H9 (cell line): Measurements from ENCODE around the gene TRANK1. TPM values are rescaled to one million over a fixed set of nuclear protein-coding genes. Genes with fewer than 3 reads are reported as not detected.

Experiments
- DNase-seq: peaks from one replicate; pipeline ENCODE4 v3.0.0-alpha.2; 2017
- H2AFZ ChIP-seq: one replicate; pipeline ENCODE4 v1.6.1; 2013; ENCODE audit warnings: mild to moderate bottlenecking, low read length, control low read depth, moderate library complexity
- H2AK5ac ChIP-seq: 2 replicates; pipeline ENCODE4 v1.6.1; 2013; ENCODE audit warnings: low read length, control low read depth, mixed read lengths; ENCODE audit not compliant: insufficient read length
- H2BK120ac ChIP-seq: one replicate; pipeline ENCODE4 v1.6.1; 2013; ENCODE audit warnings: low read depth, mild to moderate bottlenecking, low read length, control low read depth, inconsistent platforms; ENCODE audit not compliant: poor library complexity, severe bottlenecking
- H2BK12ac ChIP-seq: 2 replicates; pipeline ENCODE4 v1.6.1; 2013; ENCODE audit warnings: low read length, control low read depth, mixed read lengths, low read depth; ENCODE audit not compliant: insufficient read length
- H2BK15ac ChIP-seq: 2 replicates; pipeline ENCODE4 v1.6.1; 2013; ENCODE audit warnings: low read depth, low read length, control low read depth
- H2BK20ac ChIP-seq: one replicate; pipeline ENCODE4 v1.6.1; 2013; ENCODE audit warnings: low read depth, mild to moderate bottlenecking, low read length, control low read depth, inconsistent platforms; ENCODE audit not compliant: poor library complexity, severe bottlenecking
- H2BK5ac ChIP-seq: 2 replicates; pipeline ENCODE4 v1.6.1; 2013; ENCODE audit warnings: low read length, control low read depth, mixed read lengths; ENCODE audit not compliant: insufficient read length
- H3K14ac ChIP-seq: 2 replicates; pipeline ENCODE4 v1.6.1; 2013; ENCODE audit warnings: low read length, control low read depth; ENCODE audit not compliant: insufficient read depth
- H3K18ac ChIP-seq: 2 replicates; pipeline ENCODE4 v1.6.1; 2013; ENCODE audit warnings: low read depth, mild to moderate bottlenecking, mixed read lengths, low read length, control low read depth; ENCODE audit not compliant: insufficient read length
- H3K23ac ChIP-seq: 2 replicates; pipeline ENCODE4 v1.6.1; 2013; ENCODE audit warnings: low read length, control low read depth, mixed read lengths, low read depth; ENCODE audit not compliant: insufficient read length
- H3K23me2 ChIP-seq: 2 replicates; pipeline ENCODE4 v1.6.1; 2013; ENCODE audit warnings: low read depth, mild to moderate bottlenecking, mixed read lengths, low read length, control low read depth; ENCODE audit not compliant: insufficient read length, poor library complexity, severe bottlenecking
- H3K27ac ChIP-seq: 2 replicates; pipeline ENCODE4 v1.5.1; 2013; ENCODE audit warnings: low read length, control low read depth, mixed read lengths, low read depth; ENCODE audit not compliant: insufficient read length
- H3K27me3 ChIP-seq: 2 replicates; pipeline ENCODE4 v1.6.1; 2013; ENCODE audit warnings: low read length, control low read depth, inconsistent platforms; ENCODE audit not compliant: insufficient read depth
- H3K4ac ChIP-seq: 2 replicates; pipeline ENCODE4 v1.6.1; 2013; ENCODE audit warnings: low read depth, mild to moderate bottlenecking, control low read depth, inconsistent platforms, low read length, moderate library complexity
- H3K4me1 ChIP-seq: 2 replicates; pipeline ENCODE4 v1.6.1; 2013; ENCODE audit warnings: low read length, control low read depth, inconsistent platforms; ENCODE audit not compliant: insufficient read depth
- H3K4me2 ChIP-seq: 2 replicates; pipeline ENCODE4 v1.6.1; 2013; ENCODE audit warnings: low read length, control low read depth, mixed read lengths; ENCODE audit not compliant: insufficient read length, insufficient read depth
- H3K56ac ChIP-seq: 2 replicates; pipeline ENCODE4 v1.6.1; 2013; ENCODE audit warnings: low read depth, mild to moderate bottlenecking, mixed read lengths, low read length, control low read depth; ENCODE audit not compliant: insufficient read length
- H3K79me1 ChIP-seq: 2 replicates; pipeline ENCODE4 v1.6.1; 2013; ENCODE audit warnings: low read depth, mild to moderate bottlenecking, moderate library complexity, low read length, control low read depth, inconsistent platforms; ENCODE audit not compliant: insufficient read depth, poor library complexity, severe bottlenecking
- H3K79me2 ChIP-seq: 2 replicates; pipeline ENCODE4 v1.6.1; 2013; ENCODE audit warnings: low read length, control low read depth, inconsistent platforms; ENCODE audit not compliant: insufficient read depth
- H3K9ac ChIP-seq: 2 replicates; pipeline ENCODE4 v1.6.1; 2013; ENCODE audit warnings: low read length, control low read depth, mixed read lengths; ENCODE audit not compliant: insufficient read length; ENCODE audit errors: extremely low read depth
- H3K9me3 ChIP-seq: one replicate; pipeline ENCODE4 v1.6.1; 2013; ENCODE audit warnings: low read depth, low read length, inconsistent platforms; ENCODE audit not compliant: control insufficient read depth
- H3T11ph ChIP-seq: one replicate; pipeline ENCODE4 v1.6.1; 2013; ENCODE audit warnings: mild to moderate bottlenecking, low read length, control low read depth, inconsistent platforms
- H4K20me1 ChIP-seq: one replicate; pipeline ENCODE4 v1.6.1; 2013; ENCODE audit not compliant: control insufficient read depth, insufficient read length, insufficient read depth
- H4K5ac ChIP-seq: 2 replicates; pipeline ENCODE4 v1.6.1; 2013; ENCODE audit warnings: low read depth, mild to moderate bottlenecking, mixed read lengths, low read length, control low read depth; ENCODE audit not compliant: insufficient read length
- H4K8ac ChIP-seq: replicated peaks from 2 replicates; pipeline ENCODE4 v1.6.1; 2013; ENCODE audit warnings: low read length, control low read depth, mixed read lengths, low read depth; ENCODE audit not compliant: insufficient read length
- H4K91ac ChIP-seq: 2 replicates; pipeline ENCODE4 v1.6.1; 2013; ENCODE audit warnings: low read depth, mild to moderate bottlenecking, moderate library complexity, mixed read lengths, low read length, control low read depth; ENCODE audit not compliant: insufficient read length
- H3K27ac Mint-ChIP-seq, 3 experiments: 2 replicates in 2 of 3; 3 replicates in 1 of 3; pipeline ENCODE4 v1.8.0; 2020 to 2021; ENCODE audit warnings: mixed read lengths in 3 of 3, mild to moderate bottlenecking in 1 of 3, moderate library complexity in 1 of 3
- H3K27me3 Mint-ChIP-seq: 2 replicates; pipeline ENCODE4 v1.8.0; 2021; ENCODE audit warnings: low read depth, mild to moderate bottlenecking, moderate library complexity, mixed read lengths
- H3K36me3 Mint-ChIP-seq, 3 experiments: 2 replicates in 2 of 3; 3 replicates in 1 of 3; pipeline ENCODE4 v1.8.0; 2020 to 2021; ENCODE audit warnings: low read depth in 3 of 3, mixed read lengths in 3 of 3; ENCODE audit not compliant: insufficient read depth in 1 of 3
- H3K4me1 Mint-ChIP-seq, 2 experiments: 2 replicates each; pipeline ENCODE4 v1.8.0; 2020; ENCODE audit warnings: mixed read lengths in 2 of 2
- H3K4me3 Mint-ChIP-seq, 2 experiments: 2 replicates in 1 of 2; 3 replicates in 1 of 2; pipeline ENCODE4 v1.8.0; 2020 to 2021; ENCODE audit warnings: mild to moderate bottlenecking in 2 of 2, mixed read lengths in 2 of 2, moderate library complexity in 1 of 2
- H3K9me3 Mint-ChIP-seq, 2 experiments: 2 replicates in 1 of 2; 3 replicates in 1 of 2; pipeline ENCODE4 v1.8.0; 2020; ENCODE audit warnings: mild to moderate bottlenecking in 2 of 2, mixed read lengths in 2 of 2, moderate library complexity in 1 of 2
- CTCF ChIP-seq: fragments of 200-600 bp; sonication (generic); conservative IDR thresholded peaks from 3 replicates; pipeline ENCODE4 v1.8.0; 2021; ENCODE audit warnings: antibody characterized with exemption, mild to moderate bottlenecking
- WGBS: extraction: QIAGEN DNeasy Blood & Tissue Kit; methylation state at CpG from one replicate; pipeline ENCODE4 v1.1.7; 2013; ENCODE audit warnings: missing lambda C conversion rate, low lambda C conversion rate, mixed read lengths; ENCODE audit not compliant: insufficient read length; ENCODE audit errors: extremely low coverage; 5-methylcytosine and 5-hydroxymethylcytosine counted together
- total RNA-seq: library from RNA; stranded (reverse); gene quantifications from 2 replicates; pipeline ENCODE4 v1.2.1, GENCODE V29; 2021

The TRANK1 gene
- total RNA-seq, 1 experiment from 2014 or later: 5.9 TPM

DNA sequence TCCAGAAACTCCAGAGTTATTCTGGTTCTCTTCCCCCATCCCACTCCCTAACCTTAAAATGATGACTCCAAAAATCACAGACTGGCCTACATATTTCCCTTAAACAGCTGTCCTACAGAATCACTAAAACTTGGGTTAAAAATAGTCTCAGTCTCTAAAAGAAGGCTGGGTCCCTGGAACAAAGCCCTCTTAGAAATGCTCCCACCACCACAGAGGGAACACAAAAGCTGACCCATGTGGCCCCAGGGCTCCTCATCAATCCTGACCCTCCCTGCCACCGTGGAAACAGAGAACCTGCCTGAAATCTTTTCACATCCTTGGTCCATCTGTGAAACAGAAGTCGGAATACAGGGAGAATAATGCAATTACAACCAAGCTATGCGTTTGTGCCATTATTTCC, 124.8 kb downstream of the TRANK1 start:
- Histone ChIP-seq H2AK5ac (no peak overlapping the region), H3T11ph (no peak overlapping the region), H2BK12ac (no peak overlapping the region), H3K79me2 (no peaks in the 10 kb centered on the region), H3K9me3 (no peaks in the 10 kb centered on the region), H3K4me2 (no peak overlapping the region), H3K27ac (no peak overlapping the region), H3K56ac (no peak overlapping the region), H3K27me3 (no peaks in the 10 kb centered on the region), H4K8ac (no peak overlapping the region), H2BK20ac (no peak overlapping the region), H4K91ac (no peak overlapping the region), H2BK120ac (no peak overlapping the region), H3K79me1 (no peaks in the 10 kb centered on the region), H3K9ac (no peak overlapping the region), H3K23me2 (no peaks in the 10 kb centered on the region), H3K4ac (no peak overlapping the region), H3K4me1 (no peaks in the 10 kb centered on the region), H2BK5ac (no peak overlapping the region), H3K23ac (no peak overlapping the region), H4K20me1 (peaks cover 3% of the 10 kb centered on the region), H4K5ac (no peak overlapping the region), H2AFZ (no peak overlapping the region), H2BK15ac (no peak overlapping the region), H3K18ac (no peak overlapping the region), H3K14ac (no peak overlapping the region)
- Mint-ChIP-seq H3K27me3 (no peaks in the 10 kb centered on the region; the same call in none of the 2 replicates), H3K4me3 (no peak overlapping the region), H3K36me3 (no peaks in the 10 kb centered on the region), H3K4me1 (peaks cover 13 to 19% of the 10 kb centered on the region in 2 experiments), H3K27ac (peak overlapping the region in 1 of 3 experiments; percentile 9; a peak in 1 of 7 replicates), H3K9me3 (no peaks in the 10 kb centered on the region)
- DNase-seq: no peak
- no CpG with 5 or more reads among the region's 3 CpGs for WGBS
- no peak for TF ChIP-seq CTCF
